ENCODE results near the gene RELA. TPM values are rescaled to one million over a fixed set of nuclear protein-coding genes. Genes with fewer than 3 reads are reported as not detected.

The RELA gene
- total and polyA plus RNA-seq, 2 of the 4 experiments (the other 2 are of a cell fraction) = 8.6 to 53.0 TPM

GRCh38 chr11:65653229-65654225, 9.2 kb downstream of the RELA start:
- H3K27ac ChIP-seq (ENCODE audit: insufficient read depth, low read length) = peak overlapping the region; percentile 81
- POLR2A ChIA-PET (ENCODE audit: unreplicated experiment) = interaction anchor here (1.2 kb wide), 1 partner anchor 10 kb away, joined by 3 read pairs; no protein-coding TSS in a partner anchor
- CTCF ChIA-PET = no interaction called here
- dilution Hi-C loops (cut with HindIII; ENCODE audit: low sequenced_read_pairs, unreplicated experiment) = no loop called here
- H3K23ac ChIP-seq (ENCODE audit: low read depth, low read length) = peak overlapping the region; percentile 92
- H3K9me3 ChIP-seq (ENCODE audit: control insufficient read depth, insufficient read depth, low read length) = no peaks in the 10 kb centered on the region
- H4K20me1 ChIP-seq (ENCODE audit: insufficient read depth, low read length) = peaks cover 4% of the 10 kb centered on the region; the same call in 1 of the 2 replicates
- no peak for TF ChIP-seq FOS (IDR thresholded peaks at IDR 0.05; ENCODE audit: low read depth, low read length)
- no peak for TF ChIP-seq BHLHE40 (IDR thresholded peaks at IDR 0.05; ENCODE audit: low read depth, low read length)
- TF ChIP-seq, protein P1, sequence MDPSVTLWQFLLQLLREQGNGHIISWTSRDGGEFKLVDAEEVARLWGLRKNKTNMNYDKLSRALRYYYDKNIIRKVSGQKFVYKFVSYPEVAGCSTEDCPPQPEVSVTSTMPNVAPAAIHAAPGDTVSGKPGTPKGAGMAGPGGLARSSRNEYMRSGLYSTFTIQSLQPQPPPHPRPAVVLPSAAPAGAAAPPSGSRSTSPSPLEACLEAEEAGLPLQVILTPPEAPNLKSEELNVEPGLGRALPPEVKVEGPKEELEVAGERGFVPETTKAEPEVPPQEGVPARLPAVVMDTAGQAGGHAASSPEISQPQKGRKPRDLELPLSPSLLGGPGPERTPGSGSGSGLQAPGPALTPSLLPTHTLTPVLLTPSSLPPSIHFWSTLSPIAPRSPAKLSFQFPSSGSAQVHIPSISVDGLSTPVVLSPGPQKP (IDR thresholded peaks at IDR 0.05; ENCODE audit: borderline replicate concordance, low read depth, low read length) = no peak
- peak overlapping the region; percentile 26 for H3K18ac ChIP-seq (ENCODE audit: low read depth, low read length)
- H3K36me3 ChIP-seq (ENCODE audit: control insufficient read depth, insufficient read depth, low read length) = peaks cover 53% of the 10 kb centered on the region
- peak overlapping the region; percentile 64 for H3K4me2 ChIP-seq (ENCODE audit: low read depth, low read length)
- no peaks in the 10 kb centered on the region for H3K27me3 ChIP-seq (ENCODE audit: control insufficient read depth, insufficient read depth, low read length)
- peak overlapping the region; percentile 97 to 99 for H4K8ac ChIP-seq (ENCODE audit: low read depth in 2 of 2, low read length in 2 of 2)
- peak overlapping the region; percentile 97 for H2AFZ ChIP-seq (replicated peaks; ENCODE audit: low read length, poor library complexity)
- H2BK15ac ChIP-seq (ENCODE audit: low read depth, low read length) = peak overlapping the region; percentile 58; the same call in 1 of the 3 replicates
- in situ Hi-C loops (cut with MboI; ENCODE audit: low sequenced_read_pairs) = no loop called here
- 0 out of 2 replicates have a peak overlapping the region, but pooled peaks have one; percentile 22 for H2BK20ac ChIP-seq (ENCODE audit: low read depth, low read length)
- H3K79me1 ChIP-seq (ENCODE audit: low read depth in 1 of 2, low read length in 2 of 2) = peaks cover 25 to 47% of the 10 kb centered on the region in 2 experiments; a peak in 3 of 4 replicates
- ATAC-seq (ENCODE audit: low read depth) = no peak
- peak overlapping the region; percentile 97 for H4K91ac ChIP-seq (ENCODE audit: insufficient read depth, low read depth, low read length)
- H2BK5ac ChIP-seq (ENCODE audit: low read depth, low read length, poor library complexity, severe bottlenecking) = peak overlapping the region; percentile 63
- peak overlapping the region; percentile 7 for H3K4me3 ChIP-seq (ENCODE audit: insufficient read depth, low read depth, low read length)
- peak overlapping the region; percentile 87 for H3K56ac ChIP-seq (ENCODE audit: extremely low read depth, insufficient read depth, low read length)
- peak overlapping the region; percentile 87 for H4K5ac ChIP-seq (ENCODE audit: low read depth, low read length)
- H3K9ac ChIP-seq (ENCODE audit: low read depth, low read length) = peak overlapping the region; percentile 73
- peak overlapping the region; percentile 99 for H2AK5ac ChIP-seq (ENCODE audit: low read depth, low read length)
- intact Hi-C loops (cut with micrococcal nuclease) = no loop called here
- peaks cover 14% of the 10 kb centered on the region for H3K9me1 ChIP-seq (ENCODE audit: insufficient read depth, low read length)
- H3K4me1 ChIP-seq (ENCODE audit: control insufficient read depth, insufficient read depth, low read length) = peaks cover 17% of the 10 kb centered on the region
- TSS peak; percentile 84 for BruUV-seq (replicated peaks)
- DNase-seq = no peak
- WGBS, 2 experiments (ENCODE audit: extremely low coverage in 2 of 2, insufficient read length in 1 of 2) = 56% methylated on average over 5 of the region's 12 CpGs; no CpG with 5 or more reads in 1 of the 2 experiments
- H2BK120ac ChIP-seq (ENCODE audit: low read depth, low read length) = peak overlapping the region; percentile 17; the same call in 1 of the 2 replicates
- H3K4ac ChIP-seq (ENCODE audit: low read depth, low read length) = peak overlapping the region; percentile 94
- H2AK9ac ChIP-seq (replicated peaks; ENCODE audit: low read depth, low read length, poor library complexity) = peak overlapping the region; percentile 99
- peak overlapping the region; percentile 97 for H3K14ac ChIP-seq (replicated peaks; ENCODE audit: low read depth, low read length)
